HepG2 (cell line): Measurements from ENCODE around the gene CHST4. TPM values are rescaled to one million over a fixed set of nuclear protein-coding genes. Genes with fewer than 3 reads are reported as not detected.
A peak's percentile ranks its signal among the peaks of the same experiment; 100 is the strongest.

Source experiments
- DR1 ChIP-seq: sonication (generic); formaldehyde crosslinking; IDR thresholded peaks from 2 replicates; pipeline ENCODE4 v1.8.0; 2021; ENCODE audit warnings: mild to moderate bottlenecking, missing genetic modification reagents, inconsistent platforms
- FLYWCH1 ChIP-seq: sonication (generic); formaldehyde crosslinking; IDR thresholded peaks from 2 replicates; pipeline ENCODE4 v1.8.1; 2023; ENCODE audit warnings: mild to moderate bottlenecking, missing genetic modification reagents
- KMT2B ChIP-seq: IDR thresholded peaks from 2 replicates; pipeline ENCODE4 v1.6.1; 2016; ENCODE audit warnings: missing genetic modification reagents, missing compliant biosample characterization
- RBM39 ChIP-seq: fragments of 200-400 bp; formaldehyde crosslinking; IDR thresholded peaks from one replicate; pipeline ENCODE4 v1.6.1; 2018; ENCODE audit warnings: antibody characterized with exemption, mild to moderate bottlenecking, low read depth, low read length; ENCODE audit not compliant: poor library complexity, severe bottlenecking
- SALL1 ChIP-seq: sonication (generic); formaldehyde crosslinking; IDR thresholded peaks from 2 replicates; pipeline ENCODE4 v1.8.0; 2022; ENCODE audit warnings: mild to moderate bottlenecking, missing genetic modification reagents
- TEAD2 ChIP-seq: sonication (generic); formaldehyde crosslinking; IDR thresholded peaks from 2 replicates; pipeline ENCODE4 v1.9.0; 2021; ENCODE audit warnings: missing genetic modification reagents
- ZNF772 ChIP-seq: sonication (generic); formaldehyde crosslinking; IDR thresholded peaks from 2 replicates; pipeline ENCODE4 v1.5.0; 2020; ENCODE audit warnings: mild to moderate bottlenecking, missing genetic modification reagents
- polyA plus RNA-seq, 8 experiments: library from polyadenylated mRNA; depleted of rRNA in 3 of 8; stranded (reverse) in 7 of 8; unstranded in 1 of 8; fragments of >200 nt; fragmentation: Illumina TruSeq in 4 of 8; extraction: Trizol in 4 of 8; gene quantifications; 2 replicates each; pipeline versions ENCODE4 v1.2.1 to v1.2.3, GENCODE V29; 2011 to 2016; ENCODE audit warnings: low read depth in 4 of 8, missing spikeins in 1 of 8, mixed read lengths in 1 of 8; ENCODE audit not compliant: insufficient read depth in 1 of 8
- total RNA-seq, 5 experiments: library from RNA; depleted of rRNA; stranded (reverse); fragments of >200 nt; fragmentation: Illumina TruSeq; extraction: Trizol; gene quantifications; 2 replicates each; pipeline ENCODE4 v1.2.3, GENCODE V29; 2016; ENCODE audit warnings: low read depth in 1 of 5
- TF ChIP-seq, protein P1 (sequence below): sonication (generic); formaldehyde crosslinking; IDR thresholded peaks from 2 replicates; pipeline ENCODE4 v1.5.1; 2020; ENCODE audit warnings: mild to moderate bottlenecking, missing genetic modification reagents, borderline replicate concordance
- TF ChIP-seq, protein P2 (sequence below): sonication (generic); formaldehyde crosslinking; IDR thresholded peaks from 2 replicates; pipeline ENCODE4 v1.9.0; 2021; ENCODE audit warnings: missing genetic modification reagents, borderline replicate concordance
- TF ChIP-seq, protein P3 (sequence below), 2 experiments: sonication (generic) in 1 of 2; formaldehyde crosslinking in 1 of 2; IDR thresholded peaks; 2 replicates each; pipeline versions ENCODE4 v1.5.1 to v1.6.1; 2011 to 2020; ENCODE audit warnings: borderline replicate concordance in 1 of 2, low read depth in 1 of 2, low read length in 1 of 2, mild to moderate bottlenecking in 1 of 2, missing genetic modification reagents in 1 of 2, moderate library complexity in 1 of 2
- TF ChIP-seq, protein P4 (sequence below): sonication (generic); formaldehyde crosslinking; IDR thresholded peaks from 2 replicates; pipeline ENCODE4 v1.4.0; 2020; ENCODE audit warnings: missing genetic modification reagents

CHST4 gene
- total and polyA plus RNA-seq, 2 of the 13 experiments (the other 11 are each of a cell fraction or from before 2014, with no cell fraction given): not detected

DNA sequence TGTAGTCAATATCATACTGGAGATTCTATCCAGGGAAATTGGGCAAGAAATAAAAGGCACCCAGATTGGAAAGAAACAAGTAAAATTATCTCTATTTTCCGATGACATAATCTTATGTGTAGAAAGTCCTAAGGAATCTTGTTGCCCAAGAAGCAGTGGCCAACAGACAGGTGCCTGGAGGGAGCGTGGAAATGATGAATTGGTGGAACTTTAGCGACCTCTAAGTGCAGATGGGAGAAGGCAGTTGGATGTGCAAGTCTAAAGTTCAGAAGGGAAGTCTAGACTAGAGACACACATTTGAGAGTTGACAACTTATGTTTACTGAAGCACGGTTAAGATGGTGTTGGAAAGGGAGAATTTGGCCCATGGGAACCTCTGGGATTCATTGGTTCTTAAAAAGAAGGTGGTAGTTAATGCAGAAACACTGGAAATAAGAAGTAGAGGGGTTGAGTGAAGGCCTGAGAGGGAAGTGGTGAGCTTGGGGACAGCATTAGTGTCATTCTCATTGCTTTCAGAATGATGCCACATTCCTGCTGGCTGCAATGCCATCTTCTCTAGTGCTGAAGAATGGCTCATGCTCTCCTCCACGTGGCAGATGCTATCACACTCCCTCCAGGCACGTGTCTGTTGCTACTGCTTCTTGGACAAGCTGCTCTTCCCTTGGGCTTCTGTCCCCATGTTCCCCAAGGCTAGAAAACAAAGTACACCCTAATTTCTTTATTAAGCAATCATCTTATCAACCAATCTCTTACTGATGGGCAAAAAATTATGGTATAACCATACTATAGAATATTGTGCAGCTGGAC is 26.7 kb downstream of the CHST4 start (continued):
- no peak for TF ChIP-seq DR1
- TF ChIP-seq FLYWCH1 (CRISPR knock-in tag): no peak
- TF ChIP-seq, protein P1, sequence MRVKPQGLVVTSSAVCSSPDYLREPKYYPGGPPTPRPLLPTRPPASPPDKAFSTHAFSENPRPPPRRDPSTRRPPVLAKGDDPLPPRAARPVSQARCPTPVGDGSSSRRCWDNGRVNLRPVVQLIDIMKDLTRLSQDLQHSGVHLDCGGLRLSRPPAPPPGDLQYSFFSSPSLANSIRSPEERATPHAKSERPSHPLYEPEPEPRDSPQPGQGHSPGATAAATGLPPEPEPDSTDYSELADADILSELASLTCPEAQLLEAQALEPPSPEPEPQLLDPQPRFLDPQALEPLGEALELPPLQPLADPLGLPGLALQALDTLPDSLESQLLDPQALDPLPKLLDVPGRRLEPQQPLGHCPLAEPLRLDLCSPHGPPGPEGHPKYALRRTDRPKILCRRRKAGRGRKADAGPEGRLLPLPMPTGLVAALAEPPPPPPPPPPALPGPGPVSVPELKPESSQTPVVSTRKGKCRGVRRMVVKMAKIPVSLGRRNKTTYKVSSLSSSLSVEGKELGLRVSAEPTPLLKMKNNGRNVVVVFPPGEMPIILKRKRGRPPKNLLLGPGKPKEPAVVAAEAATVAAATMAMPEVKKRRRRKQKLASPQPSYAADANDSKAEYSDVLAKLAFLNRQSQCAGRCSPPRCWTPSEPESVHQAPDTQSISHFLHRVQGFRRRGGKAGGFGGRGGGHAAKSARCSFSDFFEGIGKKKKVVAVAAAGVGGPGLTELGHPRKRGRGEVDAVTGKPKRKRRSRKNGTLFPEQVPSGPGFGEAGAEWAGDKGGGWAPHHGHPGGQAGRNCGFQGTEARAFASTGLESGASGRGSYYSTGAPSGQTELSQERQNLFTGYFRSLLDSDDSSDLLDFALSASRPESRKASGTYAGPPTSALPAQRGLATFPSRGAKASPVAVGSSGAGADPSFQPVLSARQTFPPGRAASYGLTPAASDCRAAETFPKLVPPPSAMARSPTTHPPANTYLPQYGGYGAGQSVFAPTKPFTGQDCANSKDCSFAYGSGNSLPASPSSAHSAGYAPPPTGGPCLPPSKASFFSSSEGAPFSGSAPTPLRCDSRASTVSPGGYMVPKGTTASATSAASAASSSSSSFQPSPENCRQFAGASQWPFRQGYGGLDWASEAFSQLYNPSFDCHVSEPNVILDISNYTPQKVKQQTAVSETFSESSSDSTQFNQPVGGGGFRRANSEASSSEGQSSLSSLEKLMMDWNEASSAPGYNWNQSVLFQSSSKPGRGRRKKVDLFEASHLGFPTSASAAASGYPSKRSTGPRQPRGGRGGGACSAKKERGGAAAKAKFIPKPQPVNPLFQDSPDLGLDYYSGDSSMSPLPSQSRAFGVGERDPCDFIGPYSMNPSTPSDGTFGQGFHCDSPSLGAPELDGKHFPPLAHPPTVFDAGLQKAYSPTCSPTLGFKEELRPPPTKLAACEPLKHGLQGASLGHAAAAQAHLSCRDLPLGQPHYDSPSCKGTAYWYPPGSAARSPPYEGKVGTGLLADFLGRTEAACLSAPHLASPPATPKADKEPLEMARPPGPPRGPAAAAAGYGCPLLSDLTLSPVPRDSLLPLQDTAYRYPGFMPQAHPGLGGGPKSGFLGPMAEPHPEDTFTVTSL (CRISPR knock-in tag): no peak
- no peak for TF ChIP-seq ZNF772
- TF ChIP-seq RBM39: no peak
- TF ChIP-seq, protein P2, sequence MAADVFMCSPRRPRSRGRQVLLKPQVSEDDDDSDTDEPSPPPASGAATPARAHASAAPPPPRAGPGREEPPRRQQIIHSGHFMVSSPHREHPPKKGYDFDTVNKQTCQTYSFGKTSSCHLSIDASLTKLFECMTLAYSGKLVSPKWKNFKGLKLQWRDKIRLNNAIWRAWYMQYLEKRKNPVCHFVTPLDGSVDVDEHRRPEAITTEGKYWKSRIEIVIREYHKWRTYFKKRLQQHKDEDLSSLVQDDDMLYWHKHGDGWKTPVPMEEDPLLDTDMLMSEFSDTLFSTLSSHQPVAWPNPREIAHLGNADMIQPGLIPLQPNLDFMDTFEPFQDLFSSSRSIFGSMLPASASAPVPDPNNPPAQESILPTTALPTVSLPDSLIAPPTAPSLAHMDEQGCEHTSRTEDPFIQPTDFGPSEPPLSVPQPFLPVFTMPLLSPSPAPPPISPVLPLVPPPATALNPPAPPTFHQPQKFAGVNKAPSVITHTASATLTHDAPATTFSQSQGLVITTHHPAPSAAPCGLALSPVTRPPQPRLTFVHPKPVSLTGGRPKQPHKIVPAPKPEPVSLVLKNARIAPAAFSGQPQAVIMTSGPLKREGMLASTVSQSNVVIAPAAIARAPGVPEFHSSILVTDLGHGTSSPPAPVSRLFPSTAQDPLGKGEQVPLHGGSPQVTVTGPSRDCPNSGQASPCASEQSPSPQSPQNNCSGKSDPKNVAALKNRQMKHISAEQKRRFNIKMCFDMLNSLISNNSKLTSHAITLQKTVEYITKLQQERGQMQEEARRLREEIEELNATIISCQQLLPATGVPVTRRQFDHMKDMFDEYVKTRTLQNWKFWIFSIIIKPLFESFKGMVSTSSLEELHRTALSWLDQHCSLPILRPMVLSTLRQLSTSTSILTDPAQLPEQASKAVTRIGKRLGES (CRISPR knock-in tag): no peak
- TF ChIP-seq, protein P3, sequence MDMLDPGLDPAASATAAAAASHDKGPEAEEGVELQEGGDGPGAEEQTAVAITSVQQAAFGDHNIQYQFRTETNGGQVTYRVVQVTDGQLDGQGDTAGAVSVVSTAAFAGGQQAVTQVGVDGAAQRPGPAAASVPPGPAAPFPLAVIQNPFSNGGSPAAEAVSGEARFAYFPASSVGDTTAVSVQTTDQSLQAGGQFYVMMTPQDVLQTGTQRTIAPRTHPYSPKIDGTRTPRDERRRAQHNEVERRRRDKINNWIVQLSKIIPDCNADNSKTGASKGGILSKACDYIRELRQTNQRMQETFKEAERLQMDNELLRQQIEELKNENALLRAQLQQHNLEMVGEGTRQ (IDR thresholded peaks at IDR 0.05; ENCODE audit: low read depth, low read length): no peak
- TF ChIP-seq, protein P3 (CRISPR knock-in tag; IDR thresholded peaks at IDR 0.05; ENCODE audit: borderline replicate concordance): no peak
- TF ChIP-seq, protein P4, sequence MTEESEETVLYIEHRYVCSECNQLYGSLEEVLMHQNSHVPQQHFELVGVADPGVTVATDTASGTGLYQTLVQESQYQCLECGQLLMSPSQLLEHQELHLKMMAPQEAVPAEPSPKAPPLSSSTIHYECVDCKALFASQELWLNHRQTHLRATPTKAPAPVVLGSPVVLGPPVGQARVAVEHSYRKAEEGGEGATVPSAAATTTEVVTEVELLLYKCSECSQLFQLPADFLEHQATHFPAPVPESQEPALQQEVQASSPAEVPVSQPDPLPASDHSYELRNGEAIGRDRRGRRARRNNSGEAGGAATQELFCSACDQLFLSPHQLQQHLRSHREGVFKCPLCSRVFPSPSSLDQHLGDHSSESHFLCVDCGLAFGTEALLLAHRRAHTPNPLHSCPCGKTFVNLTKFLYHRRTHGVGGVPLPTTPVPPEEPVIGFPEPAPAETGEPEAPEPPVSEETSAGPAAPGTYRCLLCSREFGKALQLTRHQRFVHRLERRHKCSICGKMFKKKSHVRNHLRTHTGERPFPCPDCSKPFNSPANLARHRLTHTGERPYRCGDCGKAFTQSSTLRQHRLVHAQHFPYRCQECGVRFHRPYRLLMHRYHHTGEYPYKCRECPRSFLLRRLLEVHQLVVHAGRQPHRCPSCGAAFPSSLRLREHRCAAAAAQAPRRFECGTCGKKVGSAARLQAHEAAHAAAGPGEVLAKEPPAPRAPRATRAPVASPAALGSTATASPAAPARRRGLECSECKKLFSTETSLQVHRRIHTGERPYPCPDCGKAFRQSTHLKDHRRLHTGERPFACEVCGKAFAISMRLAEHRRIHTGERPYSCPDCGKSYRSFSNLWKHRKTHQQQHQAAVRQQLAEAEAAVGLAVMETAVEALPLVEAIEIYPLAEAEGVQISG (CRISPR knock-in tag): 0 out of 2 replicates have a peak, but pooled peaks have one; percentile 13
- peak; percentile 18 for TF ChIP-seq SALL1 (CRISPR knock-in tag)
- TF ChIP-seq TEAD2 (CRISPR knock-in tag): no peak
- 0 out of 2 replicates have a peak, but pooled peaks have one; percentile 14 for TF ChIP-seq KMT2B (CRISPR knock-in tag)
